D341Med (cell line): ENCODE results near the gene ADGRD1.

ENCODE experiments used
- DNase-seq: peaks from one replicate; pipeline ENCODE4 v3.0.0; 2012; ENCODE audit warnings: low spot score

Gene ADGRD1

GRCh38 chr12:131007031-131007739 lies 53.5 kb downstream of the ADGRD1 start:
- no peak for DNase-seq

GRCh38 chr12:131007740-131008117 lies 54.0 kb downstream of the ADGRD1 start:
- no peak for DNase-seq

GRCh38 chr12:131008131-131008912 lies 54.6 kb downstream of the ADGRD1 start:
- no peak for DNase-seq

- DNase-seq = no peak
Measured at GRCh38 chr12:131008913-131009270, 55.2 kb downstream of the ADGRD1 start.

GRCh38 chr12:131009595-131010395 lies 56.1 kb downstream of the ADGRD1 start:
- DNase-seq = no peak

- no peak for DNase-seq
Measured at GRCh38 chr12:131010396-131011131, 56.9 kb downstream of the ADGRD1 start.

GRCh38 chr12:131011165-131012079 lies 57.7 kb downstream of the ADGRD1 start:
- DNase-seq = no peak

GRCh38 chr12:131012279-131013069 lies 58.8 kb downstream of the ADGRD1 start:
- DNase-seq = no peak

GRCh38 chr12:131013118-131013517 lies 59.4 kb downstream of the ADGRD1 start:
- no peak for DNase-seq

GRCh38 chr12:131014343-131014742 lies 60.6 kb downstream of the ADGRD1 start:
- DNase-seq = no peak

GRCh38 chr12:131015581-131016337 lies 62.1 kb downstream of the ADGRD1 start:
- no peak for DNase-seq

- no peak for DNase-seq
Measured at GRCh38 chr12:131017477-131017991, 63.8 kb downstream of the ADGRD1 start.

- no peak for DNase-seq
Measured at GRCh38 chr12:131018019-131018620, 64.4 kb downstream of the ADGRD1 start.

- DNase-seq = no peak
Measured at GRCh38 chr12:131018808-131019397, 65.2 kb downstream of the ADGRD1 start.

- DNase-seq = no peak
Measured at GRCh38 chr12:131020326-131021153, 66.8 kb downstream of the ADGRD1 start.

GRCh38 chr12:131021154-131021541 lies 67.4 kb downstream of the ADGRD1 start:
- no peak for DNase-seq

- DNase-seq = no peak
Measured at GRCh38 chr12:131024026-131024425, 70.3 kb downstream of the ADGRD1 start.
